ENCODE data around the gene CLCNKB.
"Not testable (repeated sequence)": the region's sequence is repeated elsewhere in the genome, so short reads cannot be mapped to it uniquely, and the experiment has no call there.

CLCNKB gene

DNA sequence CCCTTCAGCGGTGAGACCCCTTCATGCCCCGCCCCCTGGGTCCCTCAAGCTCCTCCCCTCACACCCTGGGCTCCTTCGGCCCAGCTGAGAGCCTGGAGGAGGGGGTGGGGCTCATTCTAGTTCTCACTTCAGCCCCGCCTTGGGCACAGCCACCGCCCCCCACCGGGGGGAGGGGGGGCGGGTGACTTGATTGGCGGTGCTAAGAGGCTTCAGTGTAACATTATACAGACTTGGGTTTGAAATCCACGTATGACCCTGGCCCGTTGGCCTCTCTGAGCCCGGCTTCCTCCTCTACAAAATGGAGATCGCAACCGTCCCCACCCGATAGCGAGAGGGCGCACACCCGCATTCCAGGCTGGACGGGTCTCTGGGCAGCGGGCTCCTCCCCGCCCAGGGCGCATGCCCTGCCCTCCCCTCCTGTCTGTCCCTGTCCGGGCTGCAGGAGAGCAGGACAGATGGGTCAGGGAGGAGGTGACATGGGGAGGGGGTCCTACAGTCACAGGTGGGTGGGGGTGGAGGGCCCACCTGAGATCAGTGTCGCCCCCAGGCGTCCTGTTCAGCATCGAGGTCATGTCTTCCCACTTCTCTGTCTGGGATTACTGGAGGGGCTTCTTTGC is 5.1 kb downstream of the CLCNKB start:
- H3K4me3 ChIP-seq (ENCODE audit: low read depth, low read length), result peak overlapping the region; percentile 44
- TF ChIP-seq, protein P1, sequence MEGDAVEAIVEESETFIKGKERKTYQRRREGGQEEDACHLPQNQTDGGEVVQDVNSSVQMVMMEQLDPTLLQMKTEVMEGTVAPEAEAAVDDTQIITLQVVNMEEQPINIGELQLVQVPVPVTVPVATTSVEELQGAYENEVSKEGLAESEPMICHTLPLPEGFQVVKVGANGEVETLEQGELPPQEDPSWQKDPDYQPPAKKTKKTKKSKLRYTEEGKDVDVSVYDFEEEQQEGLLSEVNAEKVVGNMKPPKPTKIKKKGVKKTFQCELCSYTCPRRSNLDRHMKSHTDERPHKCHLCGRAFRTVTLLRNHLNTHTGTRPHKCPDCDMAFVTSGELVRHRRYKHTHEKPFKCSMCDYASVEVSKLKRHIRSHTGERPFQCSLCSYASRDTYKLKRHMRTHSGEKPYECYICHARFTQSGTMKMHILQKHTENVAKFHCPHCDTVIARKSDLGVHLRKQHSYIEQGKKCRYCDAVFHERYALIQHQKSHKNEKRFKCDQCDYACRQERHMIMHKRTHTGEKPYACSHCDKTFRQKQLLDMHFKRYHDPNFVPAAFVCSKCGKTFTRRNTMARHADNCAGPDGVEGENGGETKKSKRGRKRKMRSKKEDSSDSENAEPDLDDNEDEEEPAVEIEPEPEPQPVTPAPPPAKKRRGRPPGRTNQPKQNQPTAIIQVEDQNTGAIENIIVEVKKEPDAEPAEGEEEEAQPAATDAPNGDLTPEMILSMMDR (conservative IDR thresholded peaks at IDR 0.05; ENCODE audit: low read depth, low read length), result peak; percentile 1
- DNase-seq (ENCODE audit: low read depth), result peak; percentile 52

DNA sequence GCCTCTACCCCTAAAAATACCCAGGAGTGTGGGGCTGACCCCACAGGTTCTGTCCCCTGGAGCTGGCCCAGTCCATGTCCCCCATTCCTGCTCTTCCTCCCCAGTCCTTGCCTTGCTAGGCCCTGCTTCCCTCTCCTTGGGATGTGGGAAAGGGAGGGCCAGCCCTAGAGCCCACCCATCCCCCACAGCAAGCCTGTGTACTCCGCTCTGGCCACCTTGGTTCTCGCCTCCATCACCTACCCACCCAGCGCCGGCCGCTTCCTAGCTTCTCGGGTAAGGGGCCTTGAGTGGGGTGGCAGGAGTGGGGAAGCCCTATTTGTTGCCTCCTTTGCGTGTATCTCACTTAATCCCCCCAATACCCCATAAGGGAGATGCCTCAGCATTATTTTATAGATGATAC is 6.7 kb downstream of the CLCNKB start:
- no peak overlapping the region for H3K4me3 ChIP-seq (ENCODE audit: low read depth, low read length)
- TF ChIP-seq, protein P1 (conservative IDR thresholded peaks at IDR 0.05; ENCODE audit: low read depth, low read length), result no peak
- DNase-seq (ENCODE audit: low read depth), result no peak

DNA sequence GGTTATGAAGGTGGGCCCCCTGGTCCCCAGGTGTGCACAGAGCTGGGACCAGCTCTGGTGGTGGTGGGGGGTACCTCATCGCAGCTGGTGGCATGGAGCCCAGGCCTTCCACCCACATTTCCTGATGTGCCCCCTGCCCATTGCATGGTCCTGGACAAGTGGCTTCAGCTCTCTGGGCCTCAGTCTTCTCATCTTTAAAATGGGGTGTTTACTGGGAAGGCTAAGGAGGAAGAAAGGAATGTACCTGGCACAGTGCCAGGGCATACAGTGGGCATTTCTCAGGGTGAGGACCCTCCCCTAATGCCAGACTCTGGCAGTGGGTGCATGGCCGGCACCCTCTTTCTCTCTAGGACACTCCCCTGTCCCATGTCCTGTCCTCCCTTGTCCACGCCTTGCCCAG is 7.5 kb downstream of the CLCNKB start:
- no peak overlapping the region for H3K4me3 ChIP-seq (ENCODE audit: low read depth, low read length)
- TF ChIP-seq, protein P1 (conservative IDR thresholded peaks at IDR 0.05; ENCODE audit: low read depth, low read length), result no peak
- no peak for DNase-seq (ENCODE audit: low read depth)

DNA sequence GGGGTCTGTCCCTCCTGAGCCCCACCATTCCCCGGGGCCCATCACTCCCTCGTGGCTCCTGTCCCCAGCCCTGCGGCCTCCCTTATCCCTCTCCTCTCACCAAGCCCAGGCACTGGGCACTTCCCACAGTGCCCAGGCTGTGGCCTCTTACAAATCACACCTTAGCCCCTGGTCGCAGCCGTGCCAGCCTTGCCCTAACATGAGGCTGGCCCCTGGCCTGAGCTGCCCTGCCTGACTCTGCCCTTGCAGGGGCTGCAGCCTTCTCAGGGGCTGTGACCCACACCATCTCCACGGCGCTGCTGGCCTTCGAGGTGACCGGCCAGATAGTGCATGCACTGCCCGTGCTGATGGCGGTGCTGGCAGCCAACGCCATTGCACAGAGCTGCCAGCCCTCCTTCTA is 8.4 kb downstream of the CLCNKB start:
- not testable (repeated sequence) for H3K4me3 ChIP-seq (ENCODE audit: low read depth, low read length); DNase-seq (ENCODE audit: low read depth)

DNA sequence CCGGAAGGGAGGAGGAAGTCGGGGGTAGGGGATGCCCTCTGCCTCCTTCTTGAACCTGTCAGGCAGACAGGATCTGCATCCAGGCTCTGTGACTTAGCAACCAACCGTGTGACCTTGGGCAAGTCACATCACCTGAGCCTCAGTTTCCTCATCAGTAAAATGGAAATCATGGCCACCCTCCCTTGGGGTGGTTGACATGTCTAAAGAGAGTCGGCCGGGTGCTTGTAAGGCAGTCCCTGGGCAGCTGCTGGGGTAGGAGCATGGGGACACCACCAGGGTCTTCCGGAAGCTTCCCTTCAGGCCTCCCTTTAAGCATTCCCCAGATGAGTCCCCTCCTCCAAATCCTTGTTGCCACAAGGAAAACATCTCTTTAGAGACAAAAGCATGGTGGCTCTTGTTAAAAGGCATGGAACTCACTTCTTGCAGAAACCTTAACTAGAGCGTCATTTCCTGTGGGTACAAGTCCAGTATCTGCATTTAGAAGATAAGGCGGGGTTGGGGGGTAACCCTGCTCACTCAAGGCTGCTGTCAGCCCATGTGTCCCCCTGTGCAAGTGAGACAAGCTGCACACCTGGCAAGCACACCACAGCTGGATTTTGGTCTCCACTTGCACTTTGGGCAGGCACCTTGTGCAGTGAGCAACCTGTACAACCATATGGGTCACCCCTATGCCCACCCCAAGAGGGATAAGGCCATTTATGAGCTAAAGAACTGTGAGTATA is 10.4 kb downstream of the CLCNKB start:
- DNase-seq (ENCODE audit: low read depth), result no peak
- no peak overlapping the region for H3K4me3 ChIP-seq (ENCODE audit: low read depth, low read length)
- TF ChIP-seq, protein P1 (conservative IDR thresholded peaks at IDR 0.05; ENCODE audit: low read depth, low read length), result no peak

DNA sequence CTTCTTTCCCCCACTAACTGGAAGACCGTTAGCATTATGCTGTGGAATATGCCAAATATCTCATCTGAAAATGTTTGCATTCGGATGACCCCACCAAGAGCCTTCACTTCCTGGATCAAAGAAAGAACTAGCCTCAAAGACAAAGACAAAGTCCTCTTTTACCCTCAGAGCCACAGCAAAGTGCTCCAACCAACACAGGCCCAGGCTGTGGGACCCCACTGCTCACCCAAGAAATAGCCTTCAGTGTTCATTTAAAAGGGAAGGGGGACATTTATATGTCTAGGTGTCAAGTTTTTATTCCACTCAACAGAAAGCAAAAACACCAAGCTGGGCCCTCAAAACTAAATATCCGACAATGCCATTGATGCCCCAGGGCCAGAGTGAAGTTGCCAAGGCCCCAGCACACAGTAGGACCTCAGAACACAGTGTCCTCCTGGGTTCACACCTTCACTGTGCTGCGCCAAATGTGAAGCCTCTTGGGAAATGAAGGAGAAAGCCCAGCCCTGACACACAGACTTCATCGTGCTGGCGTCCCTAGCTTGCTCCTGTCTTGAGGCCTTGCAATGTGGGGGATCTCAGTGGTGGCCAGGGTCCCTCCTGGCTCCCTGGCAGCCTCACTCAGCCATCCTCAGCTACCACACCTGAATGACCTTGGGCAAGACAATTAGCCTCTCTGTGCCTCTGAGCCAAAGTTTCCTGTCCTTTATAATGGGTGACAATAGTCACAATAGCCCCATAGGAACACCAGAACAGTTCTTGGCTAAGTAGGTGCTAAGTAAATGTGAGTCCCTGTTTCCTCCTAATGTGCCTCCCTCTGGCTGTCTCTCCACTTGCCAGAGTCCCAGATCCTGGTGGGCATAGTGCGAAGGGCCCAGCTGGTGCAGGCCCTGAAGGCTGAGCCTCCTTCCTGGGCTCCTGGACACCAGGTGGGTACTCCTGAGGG is 11.3 kb downstream of the CLCNKB start:
- no peak overlapping the region for H3K4me3 ChIP-seq (ENCODE audit: low read depth, low read length)
- TF ChIP-seq, protein P1 (conservative IDR thresholded peaks at IDR 0.05; ENCODE audit: low read depth, low read length), result no peak
- no peak for DNase-seq (ENCODE audit: low read depth)

Measured in choroid plexus epithelial cell (primary cell).